Stimulated activated CD8-positive, alpha-beta memory T cell treated with anti-CD3 and anti-CD28 coated beads, Interleukin-12 subunit alpha, Interleukin-12 subunit beta, amount 100 ng/mL, for 4 hours (primary cell): ENCODE measurements around the gene NELL1.

Experiments used
- DNase-seq: peaks from one replicate; pipeline ENCODE4 v3.0.0-alpha.2; 2020; ENCODE audit warnings: low read depth

The NELL1 gene

DNA sequence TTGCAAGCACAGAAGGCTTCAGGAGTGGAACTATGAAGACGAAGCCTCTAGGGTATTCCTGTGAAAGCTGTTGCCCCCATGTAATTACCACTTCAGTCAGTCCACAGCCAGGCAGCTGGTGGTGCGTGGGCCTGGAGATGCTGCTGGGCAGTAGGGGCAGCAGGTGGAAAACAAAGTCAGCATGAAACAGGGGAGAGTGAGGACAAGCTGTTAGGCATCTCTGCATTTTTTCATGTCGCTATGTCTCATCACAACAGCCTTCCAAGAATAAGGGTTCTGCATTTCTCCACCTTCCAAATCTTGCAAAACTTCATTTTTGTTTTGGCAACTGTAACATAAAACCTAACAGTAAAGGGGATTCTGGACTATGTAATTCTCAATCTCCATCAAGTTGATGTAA is 757.5 kb downstream of the NELL1 start:
- no peak for DNase-seq

DNA sequence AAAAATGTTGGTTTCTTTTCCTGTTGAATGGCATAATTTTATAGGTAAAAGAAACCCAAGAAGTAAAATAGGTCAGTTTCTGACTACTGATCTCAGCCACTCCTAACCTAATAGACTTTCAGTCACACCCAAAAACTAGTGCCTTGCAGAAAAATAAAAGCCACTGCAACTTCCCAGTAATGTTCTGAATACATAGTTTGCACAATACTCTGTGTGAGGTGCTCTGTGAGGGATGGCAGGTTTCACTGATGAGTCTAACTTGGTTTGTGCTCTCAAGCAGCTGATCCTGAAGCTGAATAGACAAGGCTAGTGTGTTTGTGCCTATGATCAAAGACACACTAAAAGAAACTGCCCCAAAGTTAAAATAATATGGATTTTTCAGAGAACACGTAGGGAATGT is 758.3 kb downstream of the NELL1 start:
- no peak for DNase-seq

DNA sequence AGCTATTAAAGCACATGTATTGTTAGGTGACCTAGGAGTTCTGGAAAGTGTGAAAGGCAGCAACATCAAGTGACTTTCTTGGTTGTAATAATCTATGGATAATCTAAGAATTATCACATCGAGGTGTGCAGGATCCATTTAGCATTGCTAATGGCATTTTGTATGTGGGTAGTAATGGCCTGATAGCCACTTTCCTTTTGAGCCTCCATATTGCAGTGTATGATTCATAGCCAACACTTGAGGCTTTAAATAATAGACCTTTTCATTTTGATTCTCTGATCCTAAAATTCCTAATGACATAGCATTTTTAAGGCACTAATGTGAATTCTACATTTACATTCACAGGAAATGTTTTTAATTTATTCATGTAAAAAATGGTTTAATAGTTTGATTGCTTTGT is 759.4 kb downstream of the NELL1 start:
- DNase-seq: no peak

DNA sequence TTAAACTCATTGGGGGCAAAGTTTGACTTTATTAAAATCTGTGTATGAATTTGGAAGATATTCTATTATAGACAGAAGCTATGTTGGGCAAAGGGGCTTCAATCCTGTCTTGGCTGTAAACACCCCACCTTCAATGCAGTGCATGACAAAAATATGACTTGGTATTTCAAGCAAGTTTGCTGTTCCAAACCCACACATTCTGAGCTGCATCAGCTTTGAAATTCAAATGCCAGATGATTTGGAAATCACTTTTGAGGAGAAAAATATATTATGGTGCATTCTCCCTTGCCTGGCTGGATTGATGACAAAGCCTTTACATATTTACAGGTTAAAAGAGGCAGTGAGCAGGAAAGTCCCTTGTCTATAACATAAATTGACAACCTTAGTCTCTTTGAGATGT is 760.0 kb downstream of the NELL1 start:
- no peak for DNase-seq

DNA sequence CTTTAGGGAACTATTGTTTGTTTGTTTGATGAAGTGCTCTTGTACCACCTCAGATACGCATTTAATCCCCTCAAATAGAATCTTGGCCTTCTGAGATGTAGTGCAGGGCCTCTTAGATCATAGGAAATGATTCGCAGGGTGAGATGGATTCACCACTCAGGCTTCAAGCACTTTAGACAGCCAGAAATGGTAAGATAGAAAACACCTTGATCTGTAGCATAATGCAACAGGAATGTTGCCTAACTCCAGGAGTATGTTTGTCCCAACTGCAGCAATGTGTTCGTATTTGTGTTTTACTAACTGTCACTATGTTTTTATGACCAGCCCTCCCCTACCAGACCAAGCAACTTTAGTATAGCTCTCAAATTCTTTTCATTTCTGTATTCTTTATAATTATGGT is 761.2 kb downstream of the NELL1 start:
- DNase-seq: no peak

DNA sequence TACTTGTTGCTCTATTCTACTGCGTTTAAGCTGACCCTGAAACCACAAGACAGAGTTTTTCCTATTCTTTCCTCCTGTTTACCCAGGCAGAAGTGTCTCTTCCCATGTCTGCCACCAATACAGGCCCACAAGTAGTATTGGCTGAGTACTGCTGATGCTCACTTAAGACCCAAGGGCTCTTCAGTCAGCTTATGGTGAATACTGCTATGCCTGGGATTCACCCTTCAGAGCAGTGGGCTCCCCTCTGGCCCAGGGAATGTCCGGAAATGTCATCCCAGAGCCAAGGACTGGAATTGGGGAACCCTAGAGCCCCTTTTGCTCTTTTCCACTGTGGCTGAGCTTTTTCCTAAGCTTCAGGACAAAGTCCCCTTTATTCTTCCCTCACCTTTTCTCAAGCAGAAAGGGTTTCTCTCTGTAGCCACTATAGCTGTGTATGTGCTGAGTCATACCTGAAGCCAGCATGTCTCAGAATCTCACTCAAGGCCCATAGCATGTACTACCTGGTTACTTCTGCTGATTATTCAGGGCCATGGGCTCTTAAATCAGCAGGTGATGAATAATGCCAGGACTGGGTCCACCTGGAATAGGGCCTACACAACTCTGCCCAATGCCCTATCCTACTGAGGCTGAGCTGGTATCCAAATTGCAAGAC is 777.7 kb downstream of the NELL1 start:
- DNase-seq: no peak

DNA sequence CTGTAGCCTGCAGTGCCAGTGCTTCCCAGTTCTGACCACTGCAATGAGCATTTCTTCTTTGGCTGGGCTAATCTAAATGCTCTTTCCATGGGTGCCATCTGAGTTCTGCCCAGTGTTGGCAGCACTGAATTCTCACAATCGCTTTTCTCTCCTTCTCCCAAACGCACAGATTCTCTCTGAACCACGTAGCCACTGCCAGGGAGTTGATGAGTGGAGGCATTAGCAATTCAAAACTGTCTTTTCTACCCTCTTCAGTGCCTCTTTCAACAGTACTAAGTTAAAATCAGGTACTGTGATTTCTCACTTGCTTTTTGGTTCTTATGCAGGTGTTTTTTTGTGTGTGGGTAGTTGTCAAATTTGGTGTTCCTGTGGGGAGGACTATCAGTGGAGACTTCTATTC is 778.5 kb downstream of the NELL1 start:
- no peak for DNase-seq

DNA sequence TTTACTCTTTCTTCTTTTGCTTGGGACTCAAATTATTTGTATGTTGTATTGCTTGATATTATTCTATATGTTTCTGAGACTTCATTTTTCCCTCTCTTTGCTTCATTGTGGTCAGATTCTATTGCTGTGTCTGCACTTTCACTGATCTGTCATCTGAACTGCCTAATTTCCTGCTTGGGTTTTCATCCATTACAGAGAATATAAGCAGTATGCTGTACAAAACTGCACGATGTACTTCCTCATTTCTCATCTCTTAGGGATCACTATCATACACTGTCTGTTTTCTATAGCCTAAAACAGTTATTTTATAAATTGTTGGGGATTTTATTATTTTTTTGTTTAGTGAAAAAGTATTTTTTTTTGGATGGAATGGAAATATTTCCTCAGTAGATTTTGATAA is 786.8 kb downstream of the NELL1 start:
- DNase-seq: no peak

DNA sequence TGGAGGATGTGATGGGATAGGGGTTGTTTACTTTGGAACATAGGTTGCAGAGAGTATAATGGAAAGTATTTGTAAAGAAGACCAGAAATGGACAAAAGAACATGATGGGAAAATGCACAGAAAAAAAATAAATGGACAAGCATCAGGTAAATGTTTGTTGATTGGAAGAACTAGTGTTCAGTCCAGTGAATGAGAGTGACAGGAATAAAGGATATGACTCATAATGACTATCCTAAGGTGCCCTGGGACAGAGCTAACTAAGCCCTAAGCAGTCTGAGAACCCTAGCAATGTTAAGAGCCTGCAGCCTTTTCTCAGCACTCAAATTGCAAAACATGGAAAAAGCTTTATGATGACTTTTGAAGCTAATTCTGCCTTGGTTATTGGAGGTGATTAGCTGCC is 790.7 kb downstream of the NELL1 start:
- DNase-seq: no peak

DNA sequence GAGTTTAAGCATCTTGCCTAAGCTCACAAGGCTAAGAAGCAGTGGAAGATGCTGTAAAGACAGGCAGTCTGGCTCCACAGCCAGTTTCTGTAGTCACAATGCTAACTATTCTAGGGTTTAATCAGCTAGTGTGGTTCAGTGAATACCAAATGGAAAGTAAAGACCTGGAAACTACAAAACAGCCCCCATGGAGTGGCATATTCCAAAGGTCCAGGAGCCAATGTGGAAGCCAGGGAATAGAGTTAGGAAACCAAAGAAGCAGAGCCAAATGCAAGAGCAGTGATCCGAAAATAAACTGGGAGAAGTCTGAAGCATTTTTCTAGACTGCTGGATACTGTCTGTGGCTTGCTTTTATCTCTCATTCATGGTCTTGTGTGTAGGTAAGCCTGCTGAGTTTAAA is 792.3 kb downstream of the NELL1 start:
- no peak for DNase-seq

DNA sequence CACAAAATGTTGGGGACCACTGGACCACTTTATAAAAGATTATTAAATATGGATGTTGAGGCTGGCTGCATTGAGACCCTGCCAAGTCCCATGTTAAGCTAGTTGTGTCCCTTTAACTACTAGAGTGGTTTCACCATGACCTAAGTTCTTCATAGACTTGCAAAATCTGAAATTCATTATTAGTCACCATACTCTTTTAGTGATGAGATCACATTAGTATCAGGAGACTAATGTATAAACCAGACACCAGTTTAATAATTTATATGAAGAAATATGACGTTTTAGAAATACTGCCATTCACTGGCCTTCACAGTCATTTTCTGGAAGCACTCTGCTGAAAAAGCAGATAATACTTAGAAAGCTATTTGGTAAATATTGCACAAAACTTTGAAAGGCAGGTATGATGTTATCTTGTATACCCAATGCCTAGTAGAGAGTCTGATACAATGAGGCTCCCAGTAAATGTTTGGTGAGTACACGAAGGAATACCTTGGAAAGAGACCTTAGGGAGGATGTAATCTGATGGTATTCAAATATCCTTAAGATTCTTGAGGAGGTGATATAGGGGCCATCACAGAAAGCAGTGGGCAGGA is 795.3 kb downstream of the NELL1 start:
- DNase-seq: no peak

DNA sequence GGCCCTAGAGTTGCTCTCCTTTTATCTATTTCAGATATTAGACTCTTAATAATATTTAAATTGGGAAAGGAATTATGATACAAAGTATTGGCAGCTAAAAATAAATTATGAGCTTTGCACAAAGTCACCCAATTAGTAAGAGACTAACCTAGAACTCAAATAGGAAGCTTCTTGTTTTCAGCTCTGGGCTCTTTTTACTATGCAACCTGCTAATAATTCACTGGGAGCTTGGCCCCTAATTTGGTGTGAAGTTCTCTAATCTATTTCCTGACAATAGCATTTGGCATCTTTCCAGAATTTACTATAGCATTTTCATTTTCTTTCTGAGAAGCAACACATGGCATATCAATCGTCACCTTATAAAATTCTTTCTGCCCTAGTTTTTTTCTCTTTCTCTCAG is 795.8 kb downstream of the NELL1 start:
- DNase-seq: no peak

DNA sequence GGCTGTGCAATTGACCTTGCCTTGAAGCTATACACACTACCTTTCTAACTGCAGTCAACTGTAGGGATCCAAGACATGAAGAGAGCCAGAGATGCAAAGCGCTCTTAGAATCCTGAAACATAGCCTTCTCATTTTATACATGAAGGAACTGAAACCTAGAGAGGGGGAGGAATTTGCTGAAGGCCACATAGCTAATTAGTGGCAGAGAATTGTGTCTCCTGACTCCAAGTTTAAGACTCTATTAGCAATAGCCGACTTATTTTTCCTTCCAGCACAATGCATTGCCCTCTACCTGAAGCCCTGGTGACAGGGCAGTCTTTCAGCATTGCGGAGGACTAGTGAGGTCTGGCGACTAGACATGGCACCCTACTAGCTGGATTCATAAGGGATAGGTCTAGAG is 796.5 kb downstream of the NELL1 start:
- no peak for DNase-seq

DNA sequence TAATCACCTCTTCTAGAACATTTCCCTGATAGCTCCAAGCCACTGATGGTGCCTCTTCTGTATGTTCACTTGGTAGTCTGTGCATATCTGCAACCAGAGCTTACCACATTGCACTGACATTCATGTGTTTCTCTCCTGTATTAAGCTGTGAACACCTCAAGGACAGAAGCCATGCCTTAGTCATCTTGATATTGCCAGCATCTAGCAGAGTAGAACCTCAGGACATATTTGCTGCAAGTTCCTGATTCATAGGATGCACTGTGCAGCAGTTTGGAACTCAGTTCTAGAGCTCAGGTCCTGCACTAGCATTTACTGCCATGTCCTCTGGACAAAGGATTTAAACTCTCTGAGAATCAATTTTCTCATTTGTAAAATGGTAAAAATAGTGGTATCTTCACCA is 801.1 kb downstream of the NELL1 start:
- no peak for DNase-seq

DNA sequence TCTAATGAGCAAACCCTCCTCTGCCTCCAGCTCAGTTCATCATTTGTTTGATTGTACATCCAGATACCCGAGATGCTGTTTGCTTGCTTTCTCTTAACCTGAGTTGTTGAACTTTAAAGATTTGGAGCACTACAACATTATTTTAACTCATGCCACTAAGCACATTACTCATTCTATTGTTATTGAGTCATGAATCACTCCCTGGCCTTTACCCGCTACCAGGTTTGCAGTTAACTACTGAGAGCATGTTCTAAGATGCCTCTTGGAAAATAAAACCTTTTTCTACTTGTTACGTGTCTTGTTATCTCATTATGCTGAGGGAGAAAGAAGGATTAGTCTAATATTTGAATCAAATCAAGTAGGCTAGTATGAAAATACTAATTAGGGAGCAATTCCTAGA is 802.9 kb downstream of the NELL1 start:
- DNase-seq: no peak

DNA sequence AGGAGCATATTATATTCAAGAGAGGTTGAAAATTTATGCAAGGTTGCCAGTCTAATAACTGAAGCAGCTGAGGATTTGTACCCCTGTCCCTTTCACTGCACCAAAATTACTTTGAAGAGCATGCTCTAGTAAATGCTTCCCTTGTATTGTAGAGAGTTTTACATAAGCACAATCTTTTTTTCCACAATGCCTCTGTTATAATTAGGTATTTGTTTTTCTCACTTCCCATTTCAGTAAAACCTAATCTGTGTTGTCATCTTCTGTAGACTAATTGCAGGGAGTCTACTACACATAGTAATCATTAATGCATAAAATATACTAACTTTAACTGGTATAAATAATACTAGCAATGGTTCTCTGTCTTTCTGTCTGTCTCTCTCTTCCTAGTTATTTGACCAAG is 805.1 kb downstream of the NELL1 start:
- DNase-seq: no peak

DNA sequence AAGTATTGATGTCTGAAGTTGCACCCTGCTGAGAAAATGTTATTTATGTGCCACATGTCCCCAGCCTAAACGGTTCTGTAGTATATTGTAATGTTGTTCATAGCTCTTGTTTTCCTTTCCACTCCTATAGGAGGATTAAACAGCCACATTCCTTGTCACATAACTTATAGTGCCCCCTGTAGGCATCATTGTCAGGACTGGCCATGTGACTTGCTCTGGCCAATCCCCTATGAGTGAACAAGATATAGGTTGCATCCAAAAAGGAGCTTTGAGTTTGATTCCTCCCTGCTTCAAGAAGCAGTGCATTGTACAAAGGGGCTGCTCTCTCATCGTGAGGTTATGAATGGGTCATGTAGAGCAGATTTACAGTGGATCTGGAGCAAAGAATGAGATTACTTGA is 805.9 kb downstream of the NELL1 start:
- no peak for DNase-seq

DNA sequence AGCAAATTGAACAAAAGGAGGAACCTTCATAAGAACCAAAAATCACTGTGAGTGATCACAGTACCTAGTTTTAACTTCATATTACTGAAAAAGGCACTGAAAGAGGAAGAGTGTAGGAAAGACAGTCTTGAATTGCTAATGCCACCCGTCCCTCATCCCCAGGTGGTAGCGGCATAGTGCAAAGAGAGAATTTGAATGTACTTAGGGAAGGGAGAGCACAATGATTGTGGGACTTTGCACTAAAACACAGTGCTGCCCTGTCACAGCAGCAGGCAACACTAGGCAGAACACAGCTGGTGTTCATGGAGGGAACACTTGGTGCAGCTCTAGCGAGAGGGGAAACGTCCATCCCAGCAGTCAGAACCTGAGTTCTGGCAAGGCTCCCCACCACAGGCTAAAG is 807.2 kb downstream of the NELL1 start:
- no peak for DNase-seq

DNA sequence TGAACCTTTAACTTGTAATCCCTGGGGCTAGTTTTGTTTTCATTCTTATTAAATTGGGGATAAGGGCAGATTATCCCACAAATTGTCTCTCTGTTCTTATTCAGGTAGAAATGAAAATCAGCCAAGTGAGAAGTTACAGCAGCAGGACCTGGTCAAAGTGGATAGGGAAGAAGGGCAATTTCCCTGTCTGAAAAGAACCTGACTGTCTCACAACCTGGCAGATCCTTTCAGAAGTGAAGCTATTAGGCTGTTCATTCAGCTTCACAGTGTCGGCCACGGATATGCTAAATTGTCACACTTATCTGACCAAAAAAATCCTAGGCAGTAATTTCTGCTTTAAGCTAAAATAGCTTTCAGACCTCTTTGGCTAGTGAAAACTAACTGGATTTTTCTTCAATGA is 810.9 kb downstream of the NELL1 start:
- DNase-seq: no peak

DNA sequence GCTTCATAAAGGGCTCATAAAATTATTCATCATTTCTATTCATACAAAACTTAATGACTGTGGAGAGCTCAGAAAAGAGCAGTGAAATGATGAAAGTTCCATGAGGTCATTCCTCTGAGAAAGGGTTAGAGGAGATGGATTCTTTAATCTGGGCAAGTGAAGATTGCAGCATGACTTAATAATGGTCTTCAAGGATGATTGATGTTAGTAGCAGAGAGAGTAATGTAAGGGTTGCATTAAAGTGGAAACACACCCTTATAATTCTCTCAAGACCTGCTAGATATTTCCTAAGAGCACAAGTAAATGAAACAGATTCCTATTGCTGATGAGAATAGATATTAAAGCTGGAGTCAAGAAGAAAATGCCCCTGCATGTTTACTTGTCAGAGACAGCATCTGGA is 811.9 kb downstream of the NELL1 start:
- no peak for DNase-seq

DNA sequence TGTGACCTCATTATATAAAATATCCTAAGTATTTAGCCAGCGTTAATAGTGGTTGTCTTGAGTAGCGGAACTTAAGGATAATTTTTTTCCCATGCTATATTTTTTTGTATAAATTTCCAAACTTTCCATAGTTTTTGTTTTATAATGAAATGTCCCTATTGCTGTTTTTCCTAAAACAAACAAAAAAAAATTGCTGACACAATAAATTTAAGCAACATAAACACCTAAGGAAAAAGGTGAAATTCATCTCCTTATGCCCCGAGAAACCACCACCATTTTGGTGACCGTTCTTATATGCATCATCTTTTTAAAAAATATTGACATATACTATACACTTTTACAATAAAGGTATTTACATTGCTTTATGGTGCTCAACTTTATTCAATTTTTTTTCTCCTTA is 814.7 kb downstream of the NELL1 start:
- DNase-seq: no peak

DNA sequence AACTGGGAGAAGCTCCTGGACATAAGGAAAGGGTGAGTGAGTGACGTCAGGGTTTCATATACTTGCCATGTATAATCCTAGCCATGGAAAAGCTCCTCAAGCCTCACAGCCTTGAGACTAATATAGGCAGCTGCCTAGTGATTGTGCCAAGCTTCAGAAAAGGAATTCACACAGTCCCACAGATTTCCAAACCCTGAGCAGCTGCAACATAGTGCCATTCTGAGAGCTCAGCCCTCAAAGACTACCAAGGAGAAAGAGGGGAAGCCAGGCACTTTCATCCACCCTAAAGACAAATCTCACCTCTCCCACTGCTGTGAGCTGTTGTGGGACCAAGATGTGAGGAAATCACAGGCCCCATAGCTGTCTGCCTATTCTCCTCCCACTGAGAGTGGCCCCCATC is 815.6 kb downstream of the NELL1 start:
- no peak for DNase-seq

DNA sequence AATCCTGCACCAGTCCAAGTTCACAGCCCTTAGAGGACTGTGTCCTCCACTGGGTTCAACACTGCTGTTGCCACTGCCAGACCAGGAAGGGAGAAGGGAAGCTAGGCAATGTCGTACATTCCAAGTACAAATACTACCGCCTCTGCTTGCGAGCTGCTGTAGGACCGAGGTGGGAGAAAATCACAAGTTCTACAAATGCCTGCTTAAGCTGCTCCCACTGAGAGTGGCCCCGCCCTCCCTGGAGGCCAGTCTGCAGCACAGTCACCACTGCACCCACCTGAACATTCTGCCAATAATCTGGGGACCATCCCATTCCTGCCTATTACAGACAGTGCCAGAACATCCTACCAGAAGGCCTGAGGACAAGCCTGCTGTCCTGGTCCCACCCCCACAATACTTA is 816.0 kb downstream of the NELL1 start:
- no peak for DNase-seq

DNA sequence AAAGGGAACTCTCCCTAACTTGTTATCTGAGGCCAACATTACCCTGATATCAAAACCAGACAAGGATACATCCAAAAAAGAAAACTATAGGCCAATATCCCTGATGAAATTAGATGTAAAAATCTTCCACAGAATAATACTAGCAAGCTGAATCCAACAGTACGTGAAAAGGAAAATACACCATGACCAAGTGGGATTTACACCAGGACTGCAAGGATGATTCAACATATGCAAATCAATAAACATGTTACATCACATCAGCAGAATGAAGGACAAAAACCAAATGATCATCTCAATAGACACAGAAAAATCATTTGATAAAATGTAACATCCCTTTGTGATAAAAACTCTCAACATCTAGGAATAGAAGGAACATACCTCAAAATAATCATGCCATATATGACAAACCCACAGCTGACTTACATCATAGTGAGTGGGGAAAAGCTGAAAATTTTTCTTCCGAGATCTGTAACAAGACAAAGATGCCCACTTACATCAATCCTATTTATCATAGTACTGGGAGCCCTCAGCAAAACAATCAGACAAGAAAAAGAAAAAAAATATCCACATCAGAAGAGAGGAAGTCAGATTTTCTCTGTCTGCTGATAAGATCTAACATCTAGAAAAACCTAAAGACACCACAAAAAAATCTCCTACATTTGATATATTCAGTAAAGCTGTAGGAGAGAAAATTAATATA is 820.2 kb downstream of the NELL1 start:
- no peak for DNase-seq
